SK-N-SH (cell line): ENCODE data around the gene PUS10. TPM values are rescaled to one million over a fixed set of nuclear protein-coding genes. Genes with fewer than 3 reads are reported as not detected.

Experiments
- CTCF ChIA-PET: fragments of 300-600, 350-600 bp; formaldehyde crosslinking; extraction: SDS; loops from one replicate; lab custom pipeline; 2021; lab: Yijun Ruan, JAX
- POLR2A ChIA-PET: fragments of 350-600 bp; sonication (Branson Sonifier 250); formaldehyde crosslinking; extraction: SDS; loops from one replicate; lab custom pipeline; 2020; ENCODE audit warnings: antibody characterized with exemption, inconsistent platforms; lab: Yijun Ruan, JAX
- DNase-seq: peaks from one replicate; pipeline ENCODE4 v3.0.0; 2012
- H2AFZ ChIP-seq: fragments of 200-600 bp; sonication (generic); 2 replicates; pipeline ENCODE4 v1.8.1; 2016; ENCODE audit warnings: antibody characterized with exemption, mild to moderate bottlenecking, low read depth
- H3F3A ChIP-seq: fragments of 200-600 bp; sonication (generic); replicated peaks from 2 replicates; pipeline ENCODE3; 2016; ENCODE audit warnings: antibody characterized with exemption, mild to moderate bottlenecking; ENCODE audit not compliant: insufficient read depth
- H3K27ac ChIP-seq, 2 experiments: fragments of 200-500 bp in 1 of 2; fragments of 200-600 bp in 1 of 2; sonication (Bioruptor generic) in 1 of 2; sonication (generic), shearing (Covaris generic) in 1 of 2; 2 replicates each; pipeline versions ENCODE4 v1.5.1 to v1.6.1; 2014 to 2016; ENCODE audit warnings: low read depth in 2 of 2, inconsistent platforms in 1 of 2, low read length in 1 of 2, mild to moderate bottlenecking in 1 of 2, mixed read lengths in 1 of 2
- H3K27me3 ChIP-seq: fragments of 200-600 bp; sonication (generic), shearing (Covaris generic); 2 replicates; pipeline ENCODE4 v1.6.1; 2016; ENCODE audit warnings: mixed run types; ENCODE audit not compliant: insufficient read depth
- H3K36me3 ChIP-seq, 2 experiments: fragments of 200-500 bp in 1 of 2; fragments of 200-600 bp in 1 of 2; sonication (Bioruptor generic) in 1 of 2; sonication (generic) in 1 of 2; replicated peaks in 1 of 2; 2 replicates each; pipeline versions ENCODE3 to v1.5.1; 2014 to 2016; ENCODE audit warnings: low read length in 1 of 2, mild to moderate bottlenecking in 1 of 2; ENCODE audit not compliant: insufficient read depth in 2 of 2, control insufficient read depth in 1 of 2
- H3K4me1 ChIP-seq, 2 experiments: fragments of 200-500 bp in 1 of 2; fragments of 200-600 bp in 1 of 2; sonication (Bioruptor generic) in 1 of 2; sonication (generic), shearing (Covaris generic) in 1 of 2; 2 replicates each; pipeline versions ENCODE4 v1.5.1 to v1.6.1; 2014 to 2016; ENCODE audit warnings: low read depth in 1 of 2, low read length in 1 of 2, mixed run types in 1 of 2; ENCODE audit not compliant: insufficient read depth in 2 of 2, control insufficient read depth in 1 of 2
- H3K4me2 ChIP-seq: fragments of 200-600 bp; sonication (generic), shearing (Covaris generic); 2 replicates; pipeline ENCODE4 v1.6.1; 2017; ENCODE audit warnings: mixed run types
- H3K4me3 ChIP-seq, 2 experiments: fragments of 200-500 bp in 1 of 2; fragments of 200-600 bp in 1 of 2; sonication (Bioruptor generic) in 1 of 2; sonication (generic), shearing (Covaris generic) in 1 of 2; 2 replicates each; pipeline versions ENCODE4 v1.5.1 to v1.8.1; 2014 to 2016; ENCODE audit warnings: low read depth in 2 of 2, inconsistent platforms in 1 of 2, low read length in 1 of 2, mild to moderate bottlenecking in 1 of 2, mixed read lengths in 1 of 2, moderate library complexity in 1 of 2
- H3K79me2 ChIP-seq: fragments of 200-600 bp; sonication (generic); 2 replicates; pipeline ENCODE4 v1.8.1; 2017; ENCODE audit warnings: mild to moderate bottlenecking; ENCODE audit not compliant: insufficient read depth
- H3K9ac ChIP-seq: fragments of 200-600 bp; sonication (generic); 2 replicates; pipeline ENCODE4 v1.6.1; 2017; ENCODE audit warnings: mixed run types
- H3K9me2 ChIP-seq: fragments of 200-600 bp; sonication (generic); 2 replicates; pipeline ENCODE4 v1.6.1; 2017; ENCODE audit warnings: mixed run types
- H3K9me3 ChIP-seq: fragments of 200-600 bp; sonication (generic); 2 replicates; pipeline ENCODE4 v1.6.1; 2017; ENCODE audit warnings: mixed run types, mild to moderate bottlenecking, moderate library complexity
- H4K20me1 ChIP-seq: fragments of 200-600 bp; sonication (generic); 2 replicates; pipeline ENCODE4 v1.6.1; 2017; ENCODE audit warnings: mild to moderate bottlenecking, mixed run types; ENCODE audit not compliant: insufficient read depth
- CHD2 ChIP-seq: fragments of 150-350 bp; IDR thresholded peaks from 2 replicates; pipeline ENCODE4 v1.6.1; 2018; ENCODE audit warnings: low read length; ENCODE audit not compliant: partially characterized antibody
- CTCF ChIP-seq: fragments of 200-600 bp; sonication (generic); IDR thresholded peaks from 2 replicates; pipeline ENCODE4 v1.6.1; 2017; ENCODE audit warnings: antibody characterized with exemption, mild to moderate bottlenecking, moderate library complexity
- ELF1 ChIP-seq: IDR thresholded peaks from 2 replicates; pipeline ENCODE4 v1.4.0; 2012
- EZH2phosphoT487 ChIP-seq: fragments of 200-600 bp; sonication (generic); IDR thresholded peaks from 2 replicates; pipeline ENCODE4 v1.6.1; 2017; ENCODE audit warnings: low read depth, mixed run types, mild to moderate bottlenecking, antibody characterized with exemption, moderate library complexity, borderline replicate concordance
- FOXJ3 ChIP-seq: sonication (generic); formaldehyde crosslinking; IDR thresholded peaks from 2 replicates; pipeline ENCODE4 v1.5.1; 2020; ENCODE audit warnings: mild to moderate bottlenecking, missing genetic modification reagents
- IRF3 ChIP-seq: fragments of 150-350 bp; IDR thresholded peaks from 2 replicates; pipeline ENCODE4 v1.6.1; 2016; ENCODE audit warnings: mild to moderate bottlenecking, low read depth, low read length
- MEF2A ChIP-seq: IDR thresholded peaks from 2 replicates; pipeline ENCODE4 v1.4.0; 2012; ENCODE audit warnings: low read depth, borderline replicate concordance
- PBX3 ChIP-seq: IDR thresholded peaks from 2 replicates; pipeline ENCODE4; 2012
- RAD21 ChIP-seq: IDR thresholded peaks from 2 replicates; pipeline ENCODE4 v1.6.1; 2012; ENCODE audit warnings: mild to moderate bottlenecking, low read length
- RFX5 ChIP-seq: IDR thresholded peaks from 2 replicates; pipeline ENCODE4 v1.6.1; 2012; ENCODE audit warnings: mild to moderate bottlenecking, improper control_type of control experiment, low read length
- SMC3 ChIP-seq: IDR thresholded peaks from 2 replicates; pipeline ENCODE4 v1.6.1; 2012; ENCODE audit warnings: low read depth, low read length, improper control_type of control experiment
- TCF12 ChIP-seq: IDR thresholded peaks from 2 replicates; pipeline ENCODE4 v1.4.0; 2012
- TEAD4 ChIP-seq: IDR thresholded peaks from 2 replicates; pipeline ENCODE4 v1.4.0; 2012; ENCODE audit warnings: mild to moderate bottlenecking, borderline replicate concordance; ENCODE audit not compliant: insufficient read depth
- USF2 ChIP-seq: fragments of 150-350 bp; IDR thresholded peaks from 2 replicates; pipeline ENCODE4 v1.6.1; 2017; ENCODE audit warnings: antibody characterized with exemption, low read length, low read depth, borderline replicate concordance
- WGBS: methylation state at CpG from one replicate; pipeline ENCODE4 v1.1.6; 2017; ENCODE audit warnings: low lambda C conversion rate; 5-methylcytosine and 5-hydroxymethylcytosine counted together
- polyA plus RNA-seq, 3 experiments: library from polyadenylated mRNA; depleted of rRNA; stranded (reverse); fragments of >200 nt; gene quantifications; 2 replicates each; pipeline ENCODE4 v1.2.3, GENCODE V29; 2012

PUS10 gene
- polyA plus RNA-seq, 1 of the 3 experiments (the other 2 are of a cell fraction): 2.8 TPM

GRCh38 chr2:60998628-60999545, 19.2 kb downstream of the PUS10 start:
- Histone ChIP-seq H3K9me3 (no peaks in the 10 kb centered on the region), H3K9ac (no peak overlapping the region), H3K4me2 (no peak overlapping the region), H4K20me1 (no peaks in the 10 kb centered on the region), H3K27ac (no peak overlapping the region), H3K4me1 (no peaks in the 10 kb centered on the region), H3K4me3 (peak overlapping the region in 1 of 2 experiments; percentile 21; a peak in 1 of 4 replicates), H3K27me3 (no peaks in the 10 kb centered on the region), H3K79me2 (no peaks in the 10 kb centered on the region), H2AFZ (no peak overlapping the region), H3K36me3 (no peaks in the 10 kb centered on the region), H3F3A (peaks cover 3% of the 10 kb centered on the region), H3K9me2 (no peaks in the 10 kb centered on the region)
- TF ChIP-seq FOXJ3 (CRISPR knock-in tag) (no peak), TEAD4 (no peak), SMC3 (peak; percentile 66), PBX3 (no peak), IRF3 (no peak), EZH2phosphoT487 (no peak), TCF12 (no peak), RAD21 (peak; percentile 88), CTCF (peak; percentile 78), USF2 (no peak), RFX5 (no peak), MEF2A (no peak), CHD2 (no peak), ELF1 (no peak)
- POLR2A ChIA-PET: no interaction called here
- CTCF ChIA-PET: interaction anchor here (0.6 to 5.0 kb wide), 68 partner anchors 9 to 442 kb away, joined by 3 to 107 read pairs (median 4); partner anchors contain the start of genes PEX13, PUS10 and REL
- WGBS: 63% methylated on average over 4 of the region's 4 CpGs
- DNase-seq: peak; percentile 52
